ENCODE results near the gene MAB21L4.
A peak's percentile ranks its signal among the peaks of the same experiment; 100 is the strongest.

MAB21L4 gene

GRCh38 chr2:240875228-240876034 lies 20.5 kb downstream of the MAB21L4 start:
- DNase-seq = no peak

- no peak for DNase-seq
Measured at GRCh38 chr2:240874715-240875227, 21.2 kb downstream of the MAB21L4 start.

GRCh38 chr2:240873805-240874714 lies 21.9 kb downstream of the MAB21L4 start:
- peak; percentile 55 for DNase-seq

GRCh38 chr2:240873098-240873788 lies 22.7 kb downstream of the MAB21L4 start:
- DNase-seq = no peak

GRCh38 chr2:240872317-240873097 lies 23.4 kb downstream of the MAB21L4 start:
- no peak for DNase-seq

- no peak for DNase-seq
Measured at GRCh38 chr2:240871071-240871958, 24.6 kb downstream of the MAB21L4 start.

- no peak for DNase-seq
Measured at GRCh38 chr2:240869956-240870875, 25.7 kb downstream of the MAB21L4 start.

- DNase-seq = no peak
Measured at GRCh38 chr2:240869109-240869955, 26.6 kb downstream of the MAB21L4 start.

- DNase-seq = peak; percentile 13
Measured at GRCh38 chr2:240868286-240869108, 27.5 kb downstream of the MAB21L4 start, which contains the start of gene AGXT. Gene AGXT, plus strand, starts transcription at chr2:240868824. Its CDS starts 42 bp downstream, at chr2:240868866.

- no peak for DNase-seq
Measured at GRCh38 chr2:240865391-240865790, 30.6 kb downstream of the MAB21L4 start.

GRCh38 chr2:240864475-240864874 lies 31.5 kb downstream of the MAB21L4 start:
- DNase-seq = no peak

- no peak for DNase-seq
Measured at GRCh38 chr2:240861547-240861946, 34.4 kb downstream of the MAB21L4 start.

GRCh38 chr2:240858871-240859270 lies 37.1 kb downstream of the MAB21L4 start:
- DNase-seq = no peak

- DNase-seq = no peak
Measured at GRCh38 chr2:240858321-240858720, 37.6 kb downstream of the MAB21L4 start.

- DNase-seq = no peak
Measured at GRCh38 chr2:240857039-240858008, 38.6 kb downstream of the MAB21L4 start.

- no peak for DNase-seq
Measured at GRCh38 chr2:240856151-240856980, 39.6 kb downstream of the MAB21L4 start.
